GM21737 (cell line): ENCODE results near the gene POGLUT2.

Source experiments
- ATAC-seq: cut with Tn5 transposase; IDR thresholded peaks from one replicate; pipeline ENCODE4 v1.9.1; 2021; ENCODE audit warnings: mild to moderate bottlenecking, moderate library complexity; ENCODE audit not compliant: unreplicated experiment

The POGLUT2 gene

GRCh38 chr13:102770435-102770834, 28.3 kb downstream of the POGLUT2 start:
- no peak for ATAC-seq

DNA sequence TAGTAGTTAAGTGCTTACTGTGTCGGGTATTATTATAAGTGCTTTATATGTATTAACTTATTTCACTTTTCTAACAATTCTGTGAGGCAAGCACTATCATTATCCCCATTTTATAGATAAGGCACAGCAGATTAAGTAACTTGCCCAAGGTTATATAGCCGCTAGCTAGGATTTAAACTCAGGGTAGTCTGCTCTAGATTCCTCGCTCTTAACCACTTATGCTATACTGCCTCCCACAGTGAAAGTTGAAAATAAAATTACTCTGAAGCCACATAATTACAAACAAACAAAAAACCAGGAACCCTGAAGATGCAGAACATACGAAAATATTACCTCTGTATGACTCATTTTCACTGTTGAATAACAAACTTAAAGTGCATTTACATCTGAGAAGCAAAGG, 29.1 kb downstream of the POGLUT2 start:
- no peak for ATAC-seq

GRCh38 chr13:102768909-102769308, 29.9 kb downstream of the POGLUT2 start:
- no peak for ATAC-seq

- ATAC-seq = no peak
These were observed 35.0 kb downstream of the POGLUT2 start for GRCh38 chr13:102763741-102764140.

GRCh38 chr13:102761071-102761470, 37.7 kb downstream of the POGLUT2 start:
- no peak for ATAC-seq

GRCh38 chr13:102758842-102759241, 39.9 kb downstream of the POGLUT2 start:
- ATAC-seq = no peak

- no peak for ATAC-seq
These were observed 41.8 kb downstream of the POGLUT2 start for GRCh38 chr13:102757006-102757405.

DNA sequence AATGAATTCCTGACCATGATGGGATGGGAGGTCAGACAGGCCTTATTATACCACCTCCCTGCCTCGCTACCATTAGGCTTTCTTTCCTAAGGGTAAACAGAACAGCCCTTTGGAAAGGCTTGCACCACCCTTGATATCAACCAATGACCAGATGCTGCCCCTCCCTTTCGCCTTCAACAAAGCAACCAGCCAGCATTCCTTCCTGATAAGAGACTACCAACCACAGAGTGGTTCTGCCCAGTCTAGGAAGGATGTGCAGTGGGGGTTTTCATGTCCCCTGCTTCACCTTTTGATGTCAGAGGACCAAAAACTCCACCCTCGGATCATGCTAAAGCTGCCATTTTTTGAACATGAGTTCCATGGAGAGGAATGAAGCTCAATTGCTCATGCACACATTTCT, 46.9 kb downstream of the POGLUT2 start:
- ATAC-seq = no peak

GRCh38 chr13:102742506-102742905, 56.3 kb downstream of the POGLUT2 start:
- ATAC-seq = no peak

DNA sequence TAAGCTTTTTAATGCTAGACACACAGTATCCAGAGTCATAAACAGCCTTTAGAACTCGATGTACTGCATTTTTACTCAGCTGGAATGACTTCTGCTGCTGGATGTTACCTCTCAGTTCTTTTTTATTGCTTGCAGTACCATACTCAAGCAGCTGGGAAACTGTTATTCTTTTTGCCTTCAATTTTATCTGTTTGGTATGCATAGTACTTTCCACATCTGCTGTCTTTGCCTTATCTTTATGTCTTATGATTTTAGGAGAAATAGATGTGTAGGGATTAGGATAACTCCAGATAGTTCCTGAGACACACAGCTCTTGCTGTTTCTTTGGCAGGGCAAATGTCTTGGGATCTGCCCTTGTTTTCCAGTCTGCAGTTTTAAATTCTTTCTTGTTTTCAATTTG, 56.7 kb downstream of the POGLUT2 start:
- ATAC-seq = no peak
